A549 treated with AZD9567 at 1 μM for 4 hours (cell line): ENCODE measurements around the gene UGT2A3. TPM values are rescaled to one million over a fixed set of nuclear protein-coding genes. Genes with fewer than 3 reads are reported as not detected.

Experiments used
- total RNA-seq: library from RNA; stranded (reverse); fragments of 200-300 nt; extraction: Qiagen RNA extraction; gene quantifications from 5 replicates; pipeline ENCODE4 v1.2.3, GENCODE V29; 2022; ENCODE audit not compliant: insufficient read depth

The UGT2A3 gene
- 0.02 to 0.12 TPM (median 0.09 TPM) in 4 of 5 replicates, not detected in the other for total RNA-seq

GRCh38 chr4:68951078-68951805, at the start of gene UGT2A3:
Gene UGT2A3 (minus strand): TSS chr4:68951804. CDS start chr4:68951760, 44 bp downstream.

Other genes with a start within 250 kb of the UGT2A3 start
- not detected in 5 replicates for gene UGT2B10, start 135.8 kb downstream of the UGT2A3 start, total RNA-seq
- gene UGT2B7, start 144.7 kb upstream of the UGT2A3 start, total RNA-seq: 0.09 to 0.42 TPM (median 0.19 TPM) in 4 of 5 replicates, not detected in the other